Measurements from ENCODE around the gene NUP155.
"Not testable (repeated sequence)": the region's sequence is repeated elsewhere in the genome, so short reads cannot be mapped to it uniquely, and the experiment has no call there.

NUP155 gene

GRCh38 chr5:37275511-37275910, 95.4 kb downstream of the NUP155 start:
- DNase-seq, result no peak

GRCh38 chr5:37272511-37272910, 98.4 kb downstream of the NUP155 start:
- DNase-seq, result peak; percentile 3

- not testable (repeated sequence) for DNase-seq
These were observed 102.8 kb downstream of the NUP155 start for GRCh38 chr5:37268100-37268499.

- DNase-seq, result no peak
These were observed 115.0 kb downstream of the NUP155 start for GRCh38 chr5:37255774-37256358.

- no peak for DNase-seq
These were observed 116.3 kb downstream of the NUP155 start for GRCh38 chr5:37254581-37254980.

- DNase-seq, result no peak
These were observed 119.2 kb downstream of the NUP155 start for GRCh38 chr5:37251665-37252064.

- no peak for DNase-seq
These were observed 121.1 kb downstream of the NUP155 start for GRCh38 chr5:37249815-37250164.

- DNase-seq, result peak; percentile 82
These were observed 121.7 kb downstream of the NUP155 start, which contains the start of gene CPLANE1 for GRCh38 chr5:37248970-37249814. Gene CPLANE1, minus strand, starts transcription at chr5:37249376. Its CDS starts 1,678 bp downstream, at chr5:37247698.

GRCh38 chr5:37248421-37248969, 122.4 kb downstream of the NUP155 start:
- DNase-seq, result peak; percentile 6

- no peak for DNase-seq
These were observed 123.4 kb downstream of the NUP155 start for GRCh38 chr5:37247496-37247895.

- DNase-seq, result no peak
These were observed 123.9 kb downstream of the NUP155 start for GRCh38 chr5:37247036-37247435.

All from fibroblast of skin of abdomen (primary cell).